GM19395 (cell line): Measurements from ENCODE around the gene PRIMPOL.
"Not testable (repeated sequence)": the region's sequence is repeated elsewhere in the genome, so short reads cannot be mapped to it uniquely, and the experiment has no call there.

ENCODE experiments used
- ATAC-seq: cut with Tn5 transposase; IDR thresholded peaks from one replicate; pipeline ENCODE4 v1.9.1; 2021; ENCODE audit warnings: mild to moderate bottlenecking, moderate library complexity; ENCODE audit not compliant: unreplicated experiment

PRIMPOL gene

GRCh38 chr4:184636144-184636543 lies 13.4 kb upstream of the PRIMPOL start:
- ATAC-seq: no peak

DNA sequence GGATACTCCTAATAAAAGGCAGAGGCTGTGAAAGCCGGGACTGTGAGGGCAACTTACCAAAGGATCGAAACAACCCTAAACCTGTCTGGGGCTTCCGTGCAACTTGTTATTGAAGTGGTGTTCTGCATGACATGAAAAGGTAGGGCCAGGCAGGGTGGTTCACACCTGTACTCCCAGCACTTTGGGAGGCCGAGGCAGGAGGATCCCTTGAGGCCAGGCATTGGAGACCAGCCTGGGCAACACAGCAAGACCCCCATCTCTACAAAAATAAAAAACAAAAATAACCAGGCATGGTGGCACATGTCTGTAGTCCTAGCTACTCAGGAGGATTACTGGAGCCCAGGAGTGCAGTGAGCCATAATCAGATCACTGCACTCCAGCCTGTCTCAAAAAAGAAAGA lies 12.6 kb upstream of the PRIMPOL start:
- no peak for ATAC-seq

- ATAC-seq: peak; percentile 62
Observed at GRCh38 chr4:184641022-184641421, 8.5 kb upstream of the PRIMPOL start.

GRCh38 chr4:184641451-184641850 lies 8.1 kb upstream of the PRIMPOL start:
- ATAC-seq: no peak

- ATAC-seq: no peak
Observed at GRCh38 chr4:184643731-184644130, 5.8 kb upstream of the PRIMPOL start.

DNA sequence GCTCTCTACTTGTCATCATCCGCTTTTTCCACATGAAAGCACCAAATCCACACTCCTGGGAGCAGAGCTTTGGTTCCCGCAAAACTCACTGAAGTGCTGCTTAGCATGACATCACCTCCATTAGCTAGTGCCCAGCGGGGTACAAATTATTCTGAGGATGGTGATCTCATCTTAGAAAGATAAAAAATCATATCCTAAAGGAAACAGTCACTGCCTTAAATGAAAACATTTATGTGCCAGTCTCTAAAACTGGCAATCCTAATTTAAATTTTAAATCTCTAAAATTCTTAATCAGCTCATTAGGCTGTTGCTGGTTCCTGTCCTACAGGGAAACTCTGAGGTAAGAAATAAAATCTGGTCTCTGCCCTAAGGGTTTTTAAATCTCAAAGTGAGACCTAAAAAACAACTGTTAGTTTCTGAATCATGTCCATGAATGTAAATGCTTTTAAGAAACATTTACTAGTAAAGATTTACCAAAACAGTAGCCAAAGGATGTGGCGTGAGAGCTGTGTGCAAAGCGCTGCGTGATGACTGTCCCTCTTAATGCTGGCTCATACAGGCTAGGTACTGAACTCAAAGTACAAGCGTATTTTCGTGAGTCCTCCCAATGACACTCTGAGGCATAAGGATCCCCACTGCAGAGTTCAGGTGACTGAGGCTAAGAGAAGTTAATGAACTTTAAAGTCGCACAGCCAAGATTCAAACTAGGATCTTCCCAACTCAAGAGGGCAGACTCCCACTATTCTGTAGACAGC lies 4.8 kb upstream of the PRIMPOL start:
- no peak for ATAC-seq

DNA sequence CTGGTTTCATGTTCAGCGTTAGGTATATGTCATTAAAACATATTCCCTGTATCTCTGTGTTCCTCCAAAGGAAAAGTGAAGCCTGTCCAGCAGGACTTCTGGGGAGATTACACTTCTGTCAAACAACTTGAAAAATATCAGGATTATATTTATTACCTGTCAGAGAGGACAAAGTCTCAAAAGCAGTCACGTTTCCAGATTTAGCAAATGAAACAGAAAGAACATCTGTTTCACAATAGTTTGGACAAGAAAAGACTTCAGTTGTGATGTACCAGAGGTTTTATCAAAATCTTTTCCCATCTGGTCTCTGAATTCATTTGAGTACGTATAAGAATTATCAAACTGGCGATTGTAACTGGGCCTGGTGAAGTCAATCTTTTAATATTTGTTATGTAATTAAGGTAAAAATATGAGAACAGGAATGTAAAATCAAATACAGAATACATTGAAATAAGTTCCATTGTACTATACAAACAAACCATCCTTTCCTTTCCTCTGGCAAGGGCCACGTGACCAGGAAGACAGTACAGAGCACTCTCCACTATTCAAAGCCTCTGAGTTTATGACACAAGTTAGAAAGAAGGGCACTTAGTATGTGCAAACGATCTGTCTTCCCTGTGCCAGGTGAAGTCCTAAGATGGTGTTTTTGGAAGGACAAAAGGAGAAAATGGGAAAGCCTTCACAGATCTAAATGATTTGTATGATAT lies 3.5 kb upstream of the PRIMPOL start:
- ATAC-seq: no peak

DNA sequence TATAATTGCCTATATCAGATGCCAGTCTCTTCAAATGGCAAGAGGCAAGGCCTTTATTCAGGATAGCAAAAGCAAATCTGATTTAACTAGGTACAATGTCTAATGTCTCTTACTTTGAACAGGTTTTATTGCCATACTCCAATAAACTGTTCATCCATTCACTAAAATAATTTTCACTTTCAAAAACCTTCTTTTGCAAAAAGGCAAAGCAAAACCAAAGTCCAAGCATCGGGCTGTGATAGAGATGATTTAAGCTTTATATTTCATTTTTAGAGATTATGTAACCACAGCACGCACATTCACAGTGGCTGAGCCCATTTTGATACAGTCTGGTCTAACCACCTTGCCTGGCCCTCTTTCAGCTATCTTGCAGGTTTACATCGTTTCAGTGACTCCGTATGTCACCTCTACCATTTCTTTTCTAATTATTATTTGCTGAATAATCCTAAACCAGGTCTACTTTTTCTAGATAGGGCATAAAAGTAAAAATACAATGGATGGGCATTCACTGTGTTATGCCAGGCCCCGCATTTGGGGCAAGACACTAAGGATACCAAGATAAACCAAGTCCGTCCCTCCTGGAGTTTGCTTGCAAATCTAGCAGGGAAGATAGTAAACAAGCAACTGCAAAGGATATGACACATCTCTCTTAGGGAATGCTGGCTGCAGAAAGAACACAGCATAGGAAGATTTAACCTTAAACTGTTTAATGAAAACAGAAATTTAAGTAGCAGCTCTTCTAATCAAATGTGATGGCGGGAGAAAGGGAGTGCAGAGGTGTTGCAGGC lies 2.1 kb upstream of the PRIMPOL start:
- no peak for ATAC-seq

- ATAC-seq: no peak
Observed at GRCh38 chr4:184648054-184648312, 1.6 kb upstream of the PRIMPOL start.

GRCh38 chr4:184648313-184649025 lies 1.1 kb upstream of the PRIMPOL start:
- peak; percentile 35 for ATAC-seq

- ATAC-seq: peak; percentile 25
Observed at GRCh38 chr4:184649971-184650855, 675 bp downstream of the PRIMPOL start.

- no peak for ATAC-seq
Observed at GRCh38 chr4:184651899-184652298, 2.4 kb downstream of the PRIMPOL start.

DNA sequence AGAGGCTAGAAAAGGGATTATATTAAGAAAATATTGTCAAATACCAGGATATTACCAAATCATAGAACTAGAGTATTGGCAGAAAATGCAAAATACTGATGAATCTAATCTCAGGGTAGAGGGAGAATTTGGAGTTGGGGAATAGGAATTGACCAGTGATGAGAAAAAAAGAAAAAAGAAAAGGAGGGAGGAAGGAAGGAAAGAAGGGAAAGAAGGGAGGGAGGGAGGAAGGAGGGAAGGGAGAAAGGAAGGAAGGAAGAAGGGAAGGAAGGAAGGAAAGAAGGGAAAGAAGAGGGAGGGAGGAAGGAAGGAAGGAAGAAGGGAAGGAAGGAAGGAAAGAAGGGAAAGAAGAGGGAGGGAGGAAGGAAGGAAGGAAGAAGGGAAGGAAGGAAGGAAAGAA lies 3.1 kb downstream of the PRIMPOL start:
- ATAC-seq: not testable (repeated sequence)

DNA sequence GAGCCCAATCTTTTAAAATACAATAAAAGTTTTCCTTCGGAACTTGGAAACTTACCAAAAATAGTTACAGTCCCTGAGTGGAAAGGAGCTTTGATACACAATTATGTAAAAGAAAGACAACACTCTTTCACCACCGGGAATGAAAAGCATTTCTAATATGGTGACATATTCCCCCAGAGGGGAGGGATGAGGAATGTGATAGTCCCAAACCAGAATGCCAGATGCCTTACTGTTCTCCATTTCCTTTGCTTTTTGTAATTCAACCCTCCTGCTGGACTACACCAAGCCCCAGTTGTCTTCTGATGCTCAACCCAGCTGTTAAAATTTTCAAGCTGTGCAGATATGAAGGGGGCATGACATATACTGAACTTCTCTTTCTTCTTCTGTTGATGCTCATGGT lies 4.1 kb downstream of the PRIMPOL start:
- no peak for ATAC-seq

GRCh38 chr4:184655889-184656869 lies 6.6 kb downstream of the PRIMPOL start:
- ATAC-seq: peak; percentile 60

- ATAC-seq: no peak
Observed at GRCh38 chr4:184657144-184657543, 7.6 kb downstream of the PRIMPOL start.

DNA sequence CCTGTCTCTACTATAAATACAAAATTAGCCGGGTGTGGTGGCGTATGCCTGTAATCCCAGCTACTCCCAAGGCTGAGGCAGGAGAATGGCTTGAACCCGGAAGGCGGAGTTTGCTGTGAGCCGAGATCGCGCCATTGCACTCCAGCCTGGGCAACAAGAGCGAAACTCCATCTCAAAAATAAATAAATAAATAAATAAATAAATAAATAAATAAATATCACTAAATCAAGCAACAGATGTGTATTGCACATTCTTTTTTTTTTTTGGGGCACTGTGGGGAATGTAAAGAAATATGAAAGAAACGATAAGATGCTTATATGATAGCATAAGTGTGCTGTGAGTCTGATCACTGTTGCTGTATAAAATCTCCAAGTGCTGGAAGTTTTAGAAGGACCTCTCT lies 8.3 kb downstream of the PRIMPOL start:
- not testable (repeated sequence) for ATAC-seq

- ATAC-seq: no peak
Observed at GRCh38 chr4:184660978-184661377, 11.4 kb downstream of the PRIMPOL start.

GRCh38 chr4:184662236-184662635 lies 12.7 kb downstream of the PRIMPOL start:
- no peak for ATAC-seq
